ENCODE data around the gene DGKG.

- TF ChIP-seq POLR2A (IDR thresholded peaks at IDR 0.05) (no peak), CTCF (IDR thresholded peaks at IDR 0.05) (no peak)
Measured at GRCh38 chr3:186121278-186121677, 240.8 kb downstream of the DGKG start.

Data from Peyer's patch (tissue), 4 donors.